Astrocyte of the cerebellum (primary cell): ENCODE results near the gene SDK2.
A peak's percentile ranks its signal among the peaks of the same experiment; 100 is the strongest.

Source experiments
- DNase-seq: peaks from one replicate; pipeline ENCODE4 v3.0.0-alpha.2; 2011; ENCODE audit warnings: low read depth
- H3K4me3 ChIP-seq: 2 replicates; pipeline ENCODE4 v1.5.1; 2011; ENCODE audit warnings: mild to moderate bottlenecking, low read depth, low read length, moderate library complexity
- CTCF ChIP-seq: IDR thresholded peaks from 2 replicates; pipeline ENCODE4 v1.5.1; 2012; ENCODE audit warnings: low read length, low read depth, moderate library complexity, mild to moderate bottlenecking; ENCODE audit errors: missing control alignments
- in situ Hi-C: cut with HindIII; loops from 2 replicates; pipeline ENCODE4 v1.10.0; 2017; ENCODE audit warnings: low sequenced_read_pairs

The SDK2 gene

GRCh38 chr17:73286863-73287296, 357.4 kb downstream of the SDK2 start:
- no peak overlapping the region for H3K4me3 ChIP-seq
- no peak for TF ChIP-seq CTCF
- DNase-seq, result peak; percentile 86
- in situ Hi-C loops, result no loop called here

- no peak for DNase-seq
- in situ Hi-C loops, result no loop called here
- TF ChIP-seq CTCF, result no peak
- H3K4me3 ChIP-seq, result peak overlapping the region; percentile 2
Measured at GRCh38 chr17:73285916-73286862, 358.1 kb downstream of the SDK2 start.

- no peak for TF ChIP-seq CTCF
- H3K4me3 ChIP-seq, result no peak overlapping the region
- no peak for DNase-seq
- in situ Hi-C loops, result no loop called here
Measured at GRCh38 chr17:73285603-73285908, 358.7 kb downstream of the SDK2 start.

- in situ Hi-C loops, result no loop called here
- DNase-seq, result no peak
- no peak for TF ChIP-seq CTCF
- no peak overlapping the region for H3K4me3 ChIP-seq
Measured at GRCh38 chr17:73284906-73285602, 359.2 kb downstream of the SDK2 start.
